ENCODE results near the gene TRAP1.
"Not testable (repeated sequence)": the region's sequence is repeated elsewhere in the genome, so short reads cannot be mapped to it uniquely, and the experiment has no call there.

TRAP1 gene

DNA sequence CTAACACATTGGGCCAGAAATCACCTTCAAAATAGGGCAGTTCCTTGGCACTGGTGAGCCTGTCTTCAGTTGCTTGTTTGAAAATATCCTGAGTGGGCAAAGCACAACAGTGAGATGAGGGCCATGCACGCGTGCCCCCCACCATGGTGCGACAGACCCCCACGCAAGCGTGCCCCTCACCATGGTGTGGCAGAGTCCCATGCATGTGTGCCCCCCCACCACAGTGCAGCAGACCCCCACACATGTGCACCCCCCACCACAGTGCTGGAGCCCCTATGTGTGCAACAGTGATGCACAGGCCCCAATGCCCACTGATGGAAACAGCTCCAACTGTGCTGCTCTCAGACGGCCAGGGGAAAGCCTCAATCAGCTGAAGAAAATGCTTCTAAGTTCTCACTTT is 18.8 kb upstream of the TRAP1 start:
- DNase-seq (ENCODE audit: low read depth in 3 of 3) = no peak

DNA sequence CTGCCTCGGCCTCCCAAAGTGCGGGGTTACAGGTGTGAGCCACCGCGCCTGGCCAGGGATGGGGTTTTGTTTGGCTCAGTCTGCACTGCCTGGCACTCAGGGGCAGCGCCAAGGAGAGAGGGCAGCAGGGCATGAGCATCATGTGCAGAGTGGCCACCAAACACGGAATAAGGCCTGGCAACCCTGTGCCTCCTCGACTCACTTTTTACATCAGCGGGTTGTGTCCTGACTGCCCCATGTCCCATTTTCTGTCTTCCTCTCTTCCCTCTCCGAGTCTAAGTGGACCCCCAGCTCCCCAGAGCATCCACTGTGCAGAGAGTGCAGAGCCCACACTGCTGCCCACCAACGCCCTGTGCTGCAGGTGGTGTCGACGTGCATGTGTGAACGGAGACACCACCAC is 18.2 kb upstream of the TRAP1 start:
- DNase-seq (ENCODE audit: low read depth in 3 of 3) = no peak

DNA sequence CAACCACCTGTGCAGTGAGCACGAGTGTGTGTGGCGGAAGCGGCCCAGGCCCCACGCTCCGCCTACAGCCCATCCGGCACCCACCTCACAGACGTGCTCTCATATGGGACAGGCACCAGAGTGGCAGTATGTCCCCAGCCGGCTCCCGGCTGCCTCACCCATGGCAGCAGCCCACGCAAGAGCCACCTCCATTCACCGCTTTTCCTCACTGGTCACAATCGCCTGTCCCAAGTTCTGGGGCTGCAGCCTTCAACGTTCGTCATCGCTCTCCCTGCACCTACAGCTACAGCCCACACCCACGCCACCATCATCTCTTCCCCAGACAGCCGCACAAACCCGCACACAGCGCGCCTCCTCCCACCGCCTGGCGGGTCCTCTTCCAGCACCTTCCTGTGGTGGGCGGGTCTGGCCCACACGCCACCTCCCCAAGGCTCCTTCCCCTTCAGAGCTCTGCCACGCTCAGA is 17.5 kb upstream of the TRAP1 start:
- no peak for DNase-seq (ENCODE audit: low read depth in 3 of 3)

DNA sequence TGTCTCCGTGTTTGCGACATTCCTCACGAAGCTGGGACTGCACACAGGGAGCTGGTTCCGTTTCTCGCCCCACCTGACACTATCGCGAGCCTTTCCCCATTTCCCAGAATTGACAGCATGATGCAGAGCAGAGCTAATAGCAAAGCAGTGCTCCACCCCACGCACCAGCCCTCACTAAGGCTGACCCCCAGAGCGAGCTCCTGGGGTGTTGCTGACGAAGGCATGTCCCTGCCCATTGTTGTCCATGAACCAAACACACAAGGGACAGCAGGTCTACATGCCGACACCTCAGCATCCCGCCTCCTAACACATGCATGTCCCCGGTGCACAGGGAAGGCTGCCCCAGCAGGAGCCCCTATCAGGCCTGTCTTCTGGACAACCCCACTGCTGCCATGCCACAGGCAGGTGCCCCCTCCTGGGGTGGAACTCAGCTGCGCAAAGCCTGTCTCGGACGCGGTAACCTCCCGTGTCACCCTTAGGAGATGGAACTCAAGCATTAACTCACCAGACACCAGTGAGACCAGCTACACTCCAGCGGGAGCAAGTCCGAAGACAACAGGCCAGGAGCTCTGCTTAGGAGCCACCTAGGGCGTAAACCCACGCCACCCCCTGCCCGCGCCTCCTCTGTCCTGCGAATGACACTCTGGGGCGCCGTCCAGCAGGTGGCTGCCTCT is 16.9 kb upstream of the TRAP1 start:
- DNase-seq (ENCODE audit: low read depth in 3 of 3) = no peak

DNA sequence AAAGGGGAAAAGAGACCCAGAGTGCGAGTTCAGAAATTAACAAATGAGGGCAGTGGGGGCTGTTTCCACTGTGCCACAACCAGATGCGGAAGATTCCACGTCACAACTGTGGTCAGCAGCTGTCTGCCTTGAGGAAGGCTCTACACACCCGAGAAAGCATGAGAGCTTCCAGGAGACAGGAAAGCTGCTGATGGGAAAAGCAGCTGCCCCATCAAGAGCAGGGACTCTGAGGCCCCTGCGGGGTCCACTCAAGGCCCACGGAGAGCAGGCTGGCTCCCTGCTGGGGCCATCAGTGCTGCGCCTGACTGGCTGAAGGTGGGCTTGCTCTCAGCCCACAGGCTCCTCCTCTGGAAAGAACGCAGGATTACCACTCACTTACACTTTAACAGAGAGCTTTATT is 14.8 kb upstream of the TRAP1 start:
- DNase-seq (ENCODE audit: low read depth in 3 of 3) = no peak

DNA sequence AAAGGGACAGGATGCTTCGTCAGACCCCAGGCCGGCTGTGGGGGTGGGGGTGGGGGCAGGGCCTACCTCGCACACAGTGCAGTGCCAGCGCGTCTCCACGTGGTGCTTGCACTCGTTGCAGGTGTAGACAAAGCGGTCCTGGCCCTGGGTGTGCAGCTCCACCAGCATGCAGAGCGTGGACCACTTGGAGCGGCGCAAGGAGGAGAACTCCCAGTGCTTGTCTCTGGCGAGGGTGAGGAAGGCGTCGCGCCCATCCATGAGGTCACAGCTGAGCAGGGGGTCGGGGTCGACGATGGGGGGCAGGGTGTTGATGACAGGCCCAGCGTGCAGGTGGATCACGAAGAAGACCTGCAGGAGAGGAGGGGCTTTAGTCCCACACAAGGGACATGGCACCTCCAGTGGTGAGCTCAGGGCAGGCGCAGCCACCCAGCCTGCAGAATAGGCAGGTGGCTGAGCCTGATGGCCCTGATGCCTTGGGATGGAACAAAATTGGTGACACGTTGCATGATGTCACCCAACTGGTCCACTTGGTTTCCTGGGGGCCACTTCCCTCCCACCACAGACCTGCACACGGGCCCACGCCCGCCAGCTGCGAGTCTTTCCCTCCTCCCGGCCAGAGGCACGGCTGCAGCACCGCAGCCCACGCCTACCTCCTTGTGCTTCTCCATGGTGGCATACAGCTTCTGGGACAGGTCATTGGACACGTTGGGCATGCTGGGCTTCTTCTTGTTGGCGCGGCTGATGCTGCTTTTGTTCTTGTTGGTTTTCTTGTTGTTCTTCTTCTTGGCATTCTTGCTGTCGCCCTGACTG is 14.0 kb upstream of the TRAP1 start:
- no peak for DNase-seq (ENCODE audit: low read depth in 3 of 3)

DNA sequence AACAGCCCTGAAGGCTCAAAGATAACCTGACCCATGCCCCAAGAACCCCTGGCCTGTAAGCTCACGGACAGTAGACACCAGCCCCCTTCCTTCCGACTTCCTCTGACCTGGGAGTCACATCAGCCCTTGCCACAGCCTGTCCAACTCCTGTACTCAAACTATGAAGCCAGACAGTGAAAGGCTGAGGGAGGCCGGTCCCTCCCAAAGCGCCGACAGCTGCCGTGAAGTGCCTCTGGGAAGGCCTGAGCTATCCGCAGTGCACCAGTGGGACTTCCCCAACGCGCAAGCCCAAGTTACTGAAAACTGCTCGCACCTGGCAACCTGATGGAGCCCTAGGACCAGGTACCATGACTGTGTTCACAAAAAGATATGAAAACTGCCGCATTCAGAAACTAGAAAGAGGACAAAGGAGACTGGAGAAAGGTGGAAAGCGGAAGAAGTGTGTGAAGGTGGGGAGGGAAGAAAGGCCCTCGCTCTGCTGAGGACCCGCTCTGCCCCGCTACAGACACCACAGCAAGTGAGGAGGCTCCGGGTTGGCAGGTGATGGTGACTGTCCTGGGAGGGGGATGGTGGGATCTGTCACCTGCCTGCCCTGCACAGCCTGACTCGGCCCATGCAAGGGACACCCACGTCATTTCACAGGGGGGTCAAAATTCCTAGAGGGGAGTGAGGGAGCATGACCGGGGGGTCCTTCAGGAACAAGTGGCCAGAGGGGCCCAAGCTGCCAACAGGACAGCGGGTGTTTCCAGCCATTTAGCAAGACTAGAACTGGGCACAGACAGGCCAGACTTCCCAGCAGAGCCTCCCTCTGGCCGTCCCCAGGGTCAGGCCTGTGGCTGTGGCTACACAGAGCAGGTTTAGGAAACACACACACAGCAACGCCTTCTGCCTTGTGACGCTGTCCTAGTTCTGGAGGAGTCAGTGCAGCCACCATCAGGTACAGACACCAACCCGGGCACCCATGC is 13.1 kb upstream of the TRAP1 start:
- no peak for DNase-seq (ENCODE audit: low read depth in 3 of 3)

DNA sequence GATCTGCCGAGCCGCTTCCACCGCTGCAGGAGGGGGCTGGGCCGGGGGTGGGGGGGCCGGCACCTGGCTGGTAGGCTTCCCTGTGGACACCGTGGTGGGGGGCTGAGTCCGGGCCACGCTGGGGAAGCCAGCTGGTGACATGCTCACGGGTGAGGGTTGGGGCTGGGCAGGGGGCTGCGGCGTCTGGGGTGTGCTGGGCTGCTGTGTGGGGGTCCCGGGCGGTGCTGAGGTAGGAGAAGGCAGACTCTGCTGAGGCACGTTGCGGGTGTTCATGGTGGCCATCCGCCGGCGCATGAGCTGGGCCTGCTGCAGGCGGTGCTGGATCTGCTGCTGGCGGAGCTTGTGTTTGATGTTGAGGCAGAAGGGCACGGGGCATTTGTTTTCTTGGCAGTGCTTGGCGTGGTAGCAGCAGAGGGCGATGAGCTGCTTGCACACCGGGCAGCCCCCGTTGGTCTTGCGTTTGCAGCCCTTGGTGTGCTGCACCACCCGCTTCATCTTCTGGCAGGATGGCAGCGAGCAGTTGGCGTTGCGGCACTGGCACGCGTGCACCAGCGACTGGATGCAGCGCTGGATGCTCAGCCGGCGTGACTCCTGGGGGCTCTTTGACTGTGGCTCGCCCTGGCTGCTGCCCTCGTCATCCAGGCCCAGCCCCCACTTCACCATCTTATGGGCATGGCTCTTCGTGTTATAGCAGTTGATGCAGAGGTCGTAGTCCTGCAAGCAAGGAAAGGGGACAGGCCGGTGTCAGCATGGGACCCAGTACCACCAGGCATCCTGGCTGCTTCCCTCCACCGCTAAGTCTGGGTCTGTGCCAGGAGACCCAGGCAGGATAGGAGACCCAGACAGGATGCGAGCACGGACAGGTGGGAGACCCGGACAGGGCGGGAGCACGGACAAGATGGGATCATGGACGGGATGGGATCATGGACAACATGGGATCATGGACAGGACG is 12.1 kb upstream of the TRAP1 start:
- DNase-seq (ENCODE audit: low read depth in 3 of 3) = no peak

DNA sequence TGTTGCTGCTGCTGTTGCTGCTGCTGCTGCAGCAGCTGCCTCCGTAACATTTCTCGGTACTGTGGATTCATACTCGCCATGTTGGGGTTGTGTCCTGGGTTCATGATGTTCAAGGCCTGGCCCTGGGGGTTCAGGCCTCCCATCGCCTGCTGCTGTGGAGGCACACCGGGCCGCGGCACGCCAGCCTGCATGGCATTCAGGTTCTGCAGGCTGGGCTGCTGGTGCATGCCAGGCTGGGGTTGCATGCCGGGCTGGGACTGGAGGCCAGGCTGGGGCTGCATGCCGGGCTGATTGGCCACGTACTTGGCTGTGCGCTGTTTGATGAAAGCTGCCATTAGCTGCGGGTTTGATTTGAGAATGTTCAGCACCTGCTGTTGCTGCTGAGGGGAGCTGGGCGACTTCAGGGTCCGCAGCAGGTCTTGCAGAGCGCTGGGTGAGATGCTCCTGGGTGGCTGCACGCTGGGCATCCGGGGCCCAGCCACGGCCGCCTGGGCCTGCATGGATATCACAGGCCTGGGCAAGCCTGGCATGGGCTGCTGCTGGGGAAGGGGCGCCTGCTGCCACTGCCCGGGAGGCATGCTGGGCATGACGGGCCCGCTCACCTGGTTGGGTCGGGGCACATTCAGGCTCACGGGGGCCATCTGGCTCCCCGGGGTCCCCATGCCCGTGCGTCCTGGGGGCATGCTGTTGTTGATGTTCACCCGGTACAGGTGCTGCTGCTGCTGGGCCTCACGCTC is 11.3 kb upstream of the TRAP1 start:
- DNase-seq (ENCODE audit: low read depth in 3 of 3) = no peak

DNA sequence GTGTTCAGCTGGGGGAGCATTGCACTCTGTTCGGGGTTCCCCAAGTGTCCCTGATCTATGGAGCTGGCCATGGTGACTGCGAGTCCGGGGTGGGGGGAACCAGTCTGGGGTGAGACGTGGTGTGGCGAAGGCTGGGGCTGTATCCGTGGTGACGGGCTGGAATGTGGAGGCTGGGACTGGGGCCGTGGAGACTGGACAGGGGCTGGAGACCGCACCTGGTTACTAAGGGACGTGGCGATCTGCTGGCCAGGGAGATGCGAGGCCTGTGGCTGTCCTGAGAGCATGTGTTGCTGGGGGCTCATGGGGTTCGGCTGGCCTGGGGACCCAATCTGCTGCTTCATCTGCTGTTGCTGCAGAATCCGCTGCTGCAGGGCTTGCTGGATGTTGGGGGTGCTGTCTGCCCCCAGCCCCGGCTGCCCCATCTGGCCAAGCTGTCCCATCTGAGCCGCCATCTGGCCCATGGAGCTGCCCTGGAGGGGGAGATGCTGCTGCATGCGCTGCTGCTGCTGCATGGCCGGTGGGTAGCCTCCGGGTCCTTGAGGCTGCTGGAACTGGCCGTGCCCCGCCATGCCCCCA is 10.6 kb upstream of the TRAP1 start:
- DNase-seq (ENCODE audit: low read depth in 3 of 3) = no peak

DNA sequence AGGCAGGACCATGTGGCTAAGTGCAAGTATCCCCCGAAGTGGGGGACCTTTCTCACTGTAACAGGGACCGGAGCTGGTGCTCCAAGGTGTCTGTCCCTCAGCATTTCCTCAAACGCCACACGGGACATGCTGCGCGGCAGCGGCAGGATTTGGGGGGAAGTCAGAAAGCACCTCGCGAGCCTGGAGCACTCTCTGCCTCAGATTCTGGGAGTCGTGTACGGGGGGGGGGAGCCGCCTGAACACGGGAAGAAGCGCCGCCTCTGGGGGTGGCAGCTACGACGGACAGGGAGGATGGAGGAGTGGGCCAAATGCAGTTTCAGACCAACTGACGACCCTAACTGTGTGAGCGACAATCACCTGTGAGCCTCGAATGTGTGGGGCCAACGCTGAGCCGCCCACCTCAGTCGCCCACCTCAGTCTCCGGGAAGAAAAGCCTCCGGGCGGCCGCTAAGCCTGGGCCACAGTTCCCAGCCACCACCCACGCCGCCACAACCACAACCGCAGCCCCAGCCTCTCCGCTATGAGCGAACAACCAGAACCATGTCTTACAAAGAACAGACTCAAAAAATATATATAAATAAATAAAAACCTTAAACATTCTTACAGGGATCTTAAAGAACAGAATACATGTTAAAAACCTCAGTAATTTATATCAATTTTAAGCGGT is 8.8 kb upstream of the TRAP1 start:
- no peak for DNase-seq (ENCODE audit: low read depth in 3 of 3)

DNA sequence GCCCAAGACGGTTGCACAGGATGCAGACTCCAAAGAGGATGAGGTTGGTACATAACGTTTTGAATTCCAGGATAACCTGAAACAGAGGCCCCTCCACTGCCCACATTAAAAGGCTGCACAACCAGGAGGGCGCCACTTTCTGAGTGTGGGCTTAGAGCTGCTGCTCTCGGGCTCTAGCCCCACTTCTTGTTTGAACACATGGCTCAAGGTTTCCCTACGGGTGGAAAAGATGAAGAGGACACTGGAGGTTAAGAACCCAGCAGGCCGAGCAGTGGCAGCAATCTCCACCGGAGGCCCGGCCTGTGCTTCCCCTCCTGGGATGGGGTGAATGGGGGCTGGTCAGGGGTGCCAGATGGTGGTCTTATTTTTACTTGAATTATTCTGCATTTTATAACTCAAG is 8.0 kb upstream of the TRAP1 start:
- no peak for DNase-seq (ENCODE audit: low read depth in 3 of 3)

DNA sequence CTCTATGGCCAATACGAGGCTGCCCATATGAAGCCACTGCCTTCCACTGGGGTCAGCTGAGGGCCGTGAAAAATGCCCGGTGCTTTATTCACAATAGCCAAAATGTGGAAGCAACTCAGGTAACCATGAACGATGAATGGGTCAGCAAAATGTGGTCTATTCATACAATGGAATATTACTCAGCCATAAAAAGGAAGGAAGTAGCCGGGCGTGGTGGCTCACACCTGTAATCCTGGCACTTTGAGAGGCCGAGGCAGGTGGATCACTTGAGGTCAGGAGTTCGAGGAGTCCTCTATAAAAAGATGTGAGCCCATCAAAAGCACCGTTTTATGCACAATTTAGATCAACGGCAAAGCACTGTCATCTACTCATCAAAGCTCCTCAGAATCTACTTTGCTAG is 5.2 kb upstream of the TRAP1 start:
- no peak for DNase-seq (ENCODE audit: low read depth in 3 of 3)

DNA sequence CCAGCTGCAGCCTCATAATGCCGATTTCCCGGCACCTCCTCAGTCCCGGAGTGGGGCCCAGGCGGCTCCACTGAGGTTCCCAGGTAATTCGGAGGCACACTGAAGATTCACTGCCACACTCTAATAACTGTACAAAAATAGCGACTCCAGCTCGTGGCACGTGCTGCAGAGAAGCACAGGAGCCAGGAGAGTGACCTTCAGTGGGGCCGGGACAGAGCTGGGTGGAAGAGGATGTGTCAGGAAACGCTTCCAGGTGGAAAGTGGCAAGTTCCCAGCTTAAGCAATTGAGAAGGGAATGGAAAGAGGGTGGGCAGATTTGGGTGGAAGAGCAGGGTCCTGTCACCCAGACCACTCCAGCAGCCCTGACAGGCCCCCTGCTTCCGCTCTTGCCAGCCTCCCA is 3.1 kb upstream of the TRAP1 start:
- no peak for DNase-seq (ENCODE audit: low read depth in 3 of 3)

DNA sequence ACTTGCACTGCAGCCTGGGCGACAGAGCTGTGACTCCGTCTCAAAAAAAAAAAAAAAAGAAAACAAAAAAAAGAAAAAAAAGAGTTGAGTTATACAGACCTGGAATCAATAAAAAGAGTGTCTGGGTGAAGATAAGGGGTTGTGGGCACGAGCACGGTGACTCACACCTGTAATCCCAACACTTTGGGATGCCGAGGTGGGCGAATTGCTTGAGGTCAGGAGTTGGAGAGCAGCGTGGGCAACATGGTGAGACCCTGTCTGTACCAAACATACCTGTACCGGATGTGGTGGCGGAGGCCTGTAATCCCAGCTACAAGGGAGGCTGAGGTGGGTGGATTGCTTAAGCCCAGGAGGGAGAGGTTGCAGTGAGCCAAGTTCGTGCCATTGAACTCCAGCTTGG is 1.3 kb upstream of the TRAP1 start:
- DNase-seq (ENCODE audit: low read depth in 3 of 3) = no peak

DNA sequence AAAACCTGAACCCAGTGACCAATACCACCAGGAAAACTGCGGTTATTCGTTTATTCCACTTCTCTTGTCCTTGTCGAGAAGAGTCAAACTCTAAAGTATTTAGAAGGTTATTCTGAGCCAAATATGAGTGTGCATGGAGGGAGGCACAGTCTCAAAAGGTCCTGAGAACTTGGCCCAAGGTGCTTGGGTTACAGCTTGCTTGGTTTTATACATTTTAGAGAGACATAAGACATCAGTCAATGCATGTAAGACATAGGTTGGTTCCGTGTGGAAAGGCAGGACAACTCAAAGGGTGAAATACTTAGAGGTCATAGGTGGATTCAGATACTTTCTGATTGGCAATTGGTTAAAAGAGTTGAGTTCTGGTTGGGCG is 681 bp upstream of the TRAP1 start:
- no peak for DNase-seq (ENCODE audit: low read depth in 3 of 3)

DNA sequence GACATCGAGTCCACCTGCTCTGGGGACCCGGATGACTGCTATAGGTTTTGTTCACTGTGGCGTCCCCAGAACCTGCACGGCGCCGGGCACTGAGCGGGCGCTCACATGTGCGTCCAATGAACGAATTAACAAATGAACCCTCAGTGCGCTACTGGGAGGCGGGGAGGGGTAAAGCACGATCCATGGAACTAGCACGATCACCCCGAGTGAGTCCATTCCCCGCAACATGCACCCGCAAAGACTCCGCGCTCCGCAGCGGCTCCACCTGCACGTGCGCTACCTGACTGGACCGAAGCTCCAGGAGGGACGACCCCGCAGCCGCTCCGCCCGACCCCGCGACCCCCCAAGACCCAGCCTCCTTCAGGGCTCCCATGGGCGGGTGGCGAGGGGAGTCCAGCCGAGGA is 491 bp downstream of the TRAP1 start:
- peak in 1 of 3 experiments; percentile 6 for DNase-seq (ENCODE audit: low read depth in 3 of 3)

DNA sequence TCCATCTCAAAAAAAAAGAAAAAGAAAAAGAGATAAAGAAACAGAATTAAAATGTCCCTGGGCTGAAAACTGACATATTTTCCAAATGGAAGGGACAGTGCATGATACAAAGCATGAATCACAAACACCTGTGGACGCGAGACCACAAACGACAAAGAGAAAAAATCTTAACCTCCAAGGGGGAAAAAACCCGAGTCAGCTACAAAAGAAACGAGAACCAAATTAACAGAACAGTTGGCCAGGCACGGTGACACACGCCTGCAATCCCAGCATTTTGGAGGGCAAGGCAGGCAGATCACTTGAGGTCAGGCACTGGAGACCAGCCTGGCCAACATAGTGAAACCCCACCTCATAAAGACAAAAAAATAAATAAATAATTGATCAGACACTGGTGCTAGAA is 1.9 kb downstream of the TRAP1 start:
- DNase-seq (ENCODE audit: low read depth in 3 of 3) = no peak

DNA sequence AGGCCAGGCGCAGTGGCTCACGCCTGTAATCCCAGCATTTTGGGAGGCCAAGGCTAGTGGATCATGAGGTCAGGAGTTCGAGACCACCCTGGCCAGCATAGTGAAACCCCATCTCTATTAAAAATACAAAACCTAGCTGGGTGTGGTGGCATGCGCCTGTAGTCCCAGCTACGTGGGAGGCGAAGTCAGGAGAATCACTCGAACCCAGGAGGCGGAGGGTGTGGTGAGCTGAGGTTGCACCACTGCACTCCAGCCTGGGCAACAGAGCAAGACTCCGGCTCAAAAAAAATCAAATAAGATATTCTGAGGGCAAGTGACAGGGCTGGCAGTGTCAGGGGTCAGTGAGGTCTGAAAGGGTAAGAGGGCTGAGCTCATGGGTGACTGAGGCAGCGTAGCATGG is 2.9 kb downstream of the TRAP1 start:
- DNase-seq (ENCODE audit: low read depth in 3 of 3) = not testable (repeated sequence)
